SU-DHL-6 (cell line): ENCODE data around the gene RAB9B.

Source experiments
- EZH2phosphoT487 ChIP-seq: fragments of 200-600 bp; sonication (generic), shearing (Covaris generic); conservative IDR thresholded peaks from 2 replicates; pipeline ENCODE4 v1.6.1; 2018; ENCODE audit warnings: mild to moderate bottlenecking, antibody characterized with exemption, low read length, moderate library complexity, mixed read lengths
- TF ChIP-seq, protein P1 (sequence below): fragments of 200-600 bp; sonication (generic); IDR thresholded peaks from one replicate; pipeline ENCODE4 v1.5.1; 2017; ENCODE audit warnings: antibody characterized with exemption, mild to moderate bottlenecking, low read length, moderate library complexity; ENCODE audit not compliant: insufficient read depth, poor library complexity, severe bottlenecking

DNA sequence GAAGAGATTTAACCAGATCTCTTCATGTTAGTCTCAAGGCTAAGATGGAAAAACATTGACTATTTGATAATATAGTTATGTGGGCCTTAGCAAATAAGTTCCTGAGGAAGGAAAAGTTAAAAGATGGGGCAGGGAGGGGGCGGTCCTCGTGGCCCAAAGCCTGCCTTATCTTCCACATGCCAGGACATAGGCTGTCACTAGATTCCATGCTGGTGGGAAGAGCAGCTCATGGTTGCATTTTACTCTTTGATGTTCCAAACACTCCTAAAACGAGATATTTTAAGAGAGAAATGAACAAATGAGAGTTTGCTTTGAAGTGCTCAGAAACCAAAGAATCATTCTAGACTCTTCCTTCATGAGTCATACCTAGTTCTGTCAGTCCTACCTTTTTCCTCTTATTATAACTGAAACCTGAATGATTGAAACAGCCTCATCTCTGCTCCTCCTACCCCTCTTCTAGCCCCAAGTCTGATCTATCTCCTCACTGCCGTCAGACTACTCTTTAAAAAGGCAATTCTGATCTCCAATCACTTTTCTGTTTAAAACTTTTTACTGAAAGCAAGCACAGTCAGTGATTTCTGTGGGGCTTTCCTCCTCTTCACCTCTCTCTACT is 25.1 kb downstream of the RAB9B start:
- TF ChIP-seq, protein P1, sequence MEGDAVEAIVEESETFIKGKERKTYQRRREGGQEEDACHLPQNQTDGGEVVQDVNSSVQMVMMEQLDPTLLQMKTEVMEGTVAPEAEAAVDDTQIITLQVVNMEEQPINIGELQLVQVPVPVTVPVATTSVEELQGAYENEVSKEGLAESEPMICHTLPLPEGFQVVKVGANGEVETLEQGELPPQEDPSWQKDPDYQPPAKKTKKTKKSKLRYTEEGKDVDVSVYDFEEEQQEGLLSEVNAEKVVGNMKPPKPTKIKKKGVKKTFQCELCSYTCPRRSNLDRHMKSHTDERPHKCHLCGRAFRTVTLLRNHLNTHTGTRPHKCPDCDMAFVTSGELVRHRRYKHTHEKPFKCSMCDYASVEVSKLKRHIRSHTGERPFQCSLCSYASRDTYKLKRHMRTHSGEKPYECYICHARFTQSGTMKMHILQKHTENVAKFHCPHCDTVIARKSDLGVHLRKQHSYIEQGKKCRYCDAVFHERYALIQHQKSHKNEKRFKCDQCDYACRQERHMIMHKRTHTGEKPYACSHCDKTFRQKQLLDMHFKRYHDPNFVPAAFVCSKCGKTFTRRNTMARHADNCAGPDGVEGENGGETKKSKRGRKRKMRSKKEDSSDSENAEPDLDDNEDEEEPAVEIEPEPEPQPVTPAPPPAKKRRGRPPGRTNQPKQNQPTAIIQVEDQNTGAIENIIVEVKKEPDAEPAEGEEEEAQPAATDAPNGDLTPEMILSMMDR, result no peak
- no peak for TF ChIP-seq EZH2phosphoT487
